ES-I3 (cell line): ENCODE data around the gene DUSP9.

Source experiments
- H3K36me3 ChIP-seq: 2 replicates; pipeline ENCODE4 v1.6.1; 2013; ENCODE audit warnings: mild to moderate bottlenecking, low read length, control low read depth, moderate library complexity; ENCODE audit not compliant: insufficient read depth
- H3K4me1 ChIP-seq: 2 replicates; pipeline ENCODE4 v1.6.1; 2013; ENCODE audit warnings: mild to moderate bottlenecking, control low read depth, low read length; ENCODE audit not compliant: insufficient read depth
- H3K9ac ChIP-seq: 2 replicates; pipeline ENCODE4 v1.6.1; 2013; ENCODE audit warnings: low read depth, mild to moderate bottlenecking, low read length, moderate library complexity
- H3K9me3 ChIP-seq: 2 replicates; pipeline ENCODE4 v1.6.1; 2013; ENCODE audit warnings: mild to moderate bottlenecking, low read length, moderate library complexity; ENCODE audit not compliant: control insufficient read depth, insufficient read depth

Gene DUSP9

GRCh38 chrX:153626863-153627674, 19.9 kb upstream of the DUSP9 start:
- Histone ChIP-seq H3K9ac (no peak overlapping the region), H3K4me1 (no peaks in the 10 kb centered on the region), H3K9me3 (no peaks in the 10 kb centered on the region), H3K36me3 (no peaks in the 10 kb centered on the region)

- Histone ChIP-seq H3K36me3 (no peaks in the 10 kb centered on the region), H3K9me3 (no peaks in the 10 kb centered on the region), H3K4me1 (no peaks in the 10 kb centered on the region), H3K9ac (no peak overlapping the region)
Observed at GRCh38 chrX:153627675-153628111, 19.3 kb upstream of the DUSP9 start.

GRCh38 chrX:153628129-153628528, 18.9 kb upstream of the DUSP9 start:
- no peaks in the 10 kb centered on the region for H3K36me3 ChIP-seq
- no peaks in the 10 kb centered on the region for H3K4me1 ChIP-seq
- no peak overlapping the region for H3K9ac ChIP-seq
- no peaks in the 10 kb centered on the region for H3K9me3 ChIP-seq

- Histone ChIP-seq H3K4me1 (no peaks in the 10 kb centered on the region), H3K9ac (no peak overlapping the region), H3K9me3 (no peaks in the 10 kb centered on the region), H3K36me3 (no peaks in the 10 kb centered on the region)
Observed at GRCh38 chrX:153628665-153629064, 18.3 kb upstream of the DUSP9 start.

GRCh38 chrX:153631346-153631745, 15.7 kb upstream of the DUSP9 start:
- H3K9ac ChIP-seq: no peak overlapping the region
- H3K36me3 ChIP-seq: no peaks in the 10 kb centered on the region
- no peaks in the 10 kb centered on the region for H3K4me1 ChIP-seq
- H3K9me3 ChIP-seq: no peaks in the 10 kb centered on the region

- no peaks in the 10 kb centered on the region for H3K9me3 ChIP-seq
- no peaks in the 10 kb centered on the region for H3K36me3 ChIP-seq
- no peak overlapping the region for H3K9ac ChIP-seq
- no peaks in the 10 kb centered on the region for H3K4me1 ChIP-seq
Observed at GRCh38 chrX:153631907-153632594, 15.0 kb upstream of the DUSP9 start.

GRCh38 chrX:153632595-153632946, 14.4 kb upstream of the DUSP9 start:
- Histone ChIP-seq H3K9me3 (no peaks in the 10 kb centered on the region), H3K36me3 (no peaks in the 10 kb centered on the region), H3K9ac (no peak overlapping the region), H3K4me1 (no peaks in the 10 kb centered on the region)

- H3K9me3 ChIP-seq: no peaks in the 10 kb centered on the region
- H3K4me1 ChIP-seq: no peaks in the 10 kb centered on the region
- H3K36me3 ChIP-seq: no peaks in the 10 kb centered on the region
- H3K9ac ChIP-seq: no peak overlapping the region
Observed at GRCh38 chrX:153633048-153633447, 14.0 kb upstream of the DUSP9 start.

GRCh38 chrX:153633607-153634180, 13.3 kb upstream of the DUSP9 start:
- no peaks in the 10 kb centered on the region for H3K9me3 ChIP-seq
- H3K36me3 ChIP-seq: no peaks in the 10 kb centered on the region
- no peaks in the 10 kb centered on the region for H3K4me1 ChIP-seq
- no peak overlapping the region for H3K9ac ChIP-seq

GRCh38 chrX:153634236-153634635, 12.8 kb upstream of the DUSP9 start:
- H3K9ac ChIP-seq: no peak overlapping the region
- no peaks in the 10 kb centered on the region for H3K9me3 ChIP-seq
- H3K4me1 ChIP-seq: no peaks in the 10 kb centered on the region
- H3K36me3 ChIP-seq: no peaks in the 10 kb centered on the region

GRCh38 chrX:153634832-153635231, 12.2 kb upstream of the DUSP9 start:
- Histone ChIP-seq H3K9ac (no peak overlapping the region), H3K4me1 (no peaks in the 10 kb centered on the region), H3K9me3 (no peaks in the 10 kb centered on the region), H3K36me3 (no peaks in the 10 kb centered on the region)

- Histone ChIP-seq H3K9ac (no peak overlapping the region), H3K4me1 (no peaks in the 10 kb centered on the region), H3K36me3 (no peaks in the 10 kb centered on the region), H3K9me3 (no peaks in the 10 kb centered on the region)
Observed at GRCh38 chrX:153635388-153635787, 11.6 kb upstream of the DUSP9 start.

GRCh38 chrX:153635788-153636668, 11.0 kb upstream of the DUSP9 start:
- H3K36me3 ChIP-seq: no peaks in the 10 kb centered on the region
- H3K9me3 ChIP-seq: no peaks in the 10 kb centered on the region
- no peak overlapping the region for H3K9ac ChIP-seq
- H3K4me1 ChIP-seq: no peaks in the 10 kb centered on the region; the same call in 1 of the 2 replicates

- Histone ChIP-seq H3K36me3 (no peaks in the 10 kb centered on the region), H3K9ac (no peak overlapping the region), H3K9me3 (no peaks in the 10 kb centered on the region), H3K4me1 (peaks cover 4% of the 10 kb centered on the region; the same call in 1 of the 2 replicates)
Observed at GRCh38 chrX:153636716-153637115, 10.3 kb upstream of the DUSP9 start.
